ENCODE data around the gene GALNT8.
"Not testable (repeated sequence)": the region's sequence is repeated elsewhere in the genome, so short reads cannot be mapped to it uniquely, and the experiment has no call there.

GALNT8 gene, protein sequence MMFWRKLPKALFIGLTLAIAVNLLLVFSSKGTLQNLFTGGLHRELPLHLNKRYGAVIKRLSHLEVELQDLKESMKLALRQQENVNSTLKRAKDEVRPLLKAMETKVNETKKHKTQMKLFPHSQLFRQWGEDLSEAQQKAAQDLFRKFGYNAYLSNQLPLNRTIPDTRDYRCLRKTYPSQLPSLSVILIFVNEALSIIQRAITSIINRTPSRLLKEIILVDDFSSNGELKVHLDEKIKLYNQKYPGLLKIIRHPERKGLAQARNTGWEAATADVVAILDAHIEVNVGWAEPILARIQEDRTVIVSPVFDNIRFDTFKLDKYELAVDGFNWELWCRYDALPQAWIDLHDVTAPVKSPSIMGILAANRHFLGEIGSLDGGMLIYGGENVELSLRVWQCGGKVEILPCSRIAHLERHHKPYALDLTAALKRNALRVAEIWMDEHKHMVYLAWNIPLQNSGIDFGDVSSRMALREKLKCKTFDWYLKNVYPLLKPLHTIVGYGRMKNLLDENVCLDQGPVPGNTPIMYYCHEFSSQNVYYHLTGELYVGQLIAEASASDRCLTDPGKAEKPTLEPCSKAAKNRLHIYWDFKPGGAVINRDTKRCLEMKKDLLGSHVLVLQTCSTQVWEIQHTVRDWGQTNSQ

DNA sequence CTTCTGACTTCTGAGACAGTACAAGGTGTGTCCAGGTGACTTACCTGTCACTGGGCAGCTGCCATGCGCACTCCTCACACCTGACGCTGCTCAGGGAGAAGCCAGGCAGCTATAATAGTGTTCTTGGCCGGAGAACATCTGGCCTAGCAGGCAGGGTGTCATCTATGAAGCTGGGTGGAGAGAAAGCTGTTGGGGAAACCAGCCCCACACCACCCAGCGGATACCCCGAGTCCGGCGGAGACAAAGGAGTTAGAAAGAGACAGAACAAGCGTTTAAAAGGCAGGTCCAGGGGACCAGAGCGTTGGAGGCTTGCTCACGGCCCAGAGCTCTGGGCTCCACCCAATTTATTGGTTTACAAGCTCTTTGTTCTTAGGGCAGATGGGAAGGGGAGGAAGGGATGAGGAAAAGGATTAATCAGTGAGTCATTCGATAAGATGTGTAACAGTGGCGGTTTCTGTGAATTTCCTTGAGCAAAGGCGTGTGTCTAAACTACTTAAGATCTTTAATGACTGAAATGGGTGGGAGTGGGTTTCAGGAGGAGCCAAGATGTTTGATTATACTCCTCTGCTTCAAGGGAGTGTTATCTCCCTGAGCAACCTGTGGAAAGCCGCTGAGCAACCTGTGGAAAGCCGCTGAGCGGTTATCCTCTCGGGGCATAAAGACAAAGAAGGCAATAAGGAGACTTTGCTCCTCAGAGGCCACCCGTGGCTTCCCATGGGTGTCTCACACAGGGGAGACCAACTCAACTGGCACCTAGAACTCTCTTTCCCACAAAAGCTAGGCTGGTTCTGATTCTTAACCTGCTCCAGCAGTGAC, at the start of gene GALNT8:
GALNT8 (plus strand) TSS at position 580 of the 816 bp plus-strand sequence. CDS start 278 bp downstream, outside the sequence.
- DNase-seq = no peak

DNA sequence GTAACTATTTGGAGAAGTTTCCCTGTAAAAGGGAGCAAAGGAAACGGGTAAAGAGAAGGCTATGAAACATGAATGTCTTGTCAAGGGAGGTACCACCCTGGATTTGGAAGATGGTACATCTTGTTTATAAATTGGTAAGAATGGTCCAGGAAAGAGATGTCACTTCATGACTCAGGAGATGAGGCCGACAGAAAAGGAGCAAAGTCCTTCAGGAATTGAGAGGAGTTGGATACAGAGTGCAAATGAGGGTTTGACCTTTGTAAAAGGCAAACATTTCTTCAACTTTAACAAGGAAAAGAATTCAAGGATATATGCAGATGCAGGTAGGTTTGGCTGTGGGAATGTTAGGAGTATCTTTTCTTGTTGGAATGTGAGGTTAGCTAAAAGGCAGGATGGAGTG, 40.5 kb upstream of the GALNT8 start:
- DNase-seq = no peak

DNA sequence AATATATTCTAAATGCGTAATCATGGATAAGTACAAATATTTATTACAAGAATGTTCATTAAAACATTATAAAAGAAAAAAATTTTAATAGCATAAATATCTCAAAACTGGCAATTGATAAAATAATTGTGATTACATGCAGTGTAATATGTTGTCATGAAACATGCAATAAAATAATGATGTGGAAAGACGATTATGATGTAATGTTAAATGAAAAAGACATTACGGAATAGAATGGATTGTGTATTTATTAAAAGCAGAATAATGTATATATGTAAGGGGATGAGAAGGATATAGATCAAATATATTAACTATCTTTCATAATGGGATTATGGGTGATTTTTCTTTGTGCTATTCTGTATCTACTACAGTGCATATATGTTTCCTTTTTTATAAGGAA, 38.5 kb upstream of the GALNT8 start:
- DNase-seq = no peak

DNA sequence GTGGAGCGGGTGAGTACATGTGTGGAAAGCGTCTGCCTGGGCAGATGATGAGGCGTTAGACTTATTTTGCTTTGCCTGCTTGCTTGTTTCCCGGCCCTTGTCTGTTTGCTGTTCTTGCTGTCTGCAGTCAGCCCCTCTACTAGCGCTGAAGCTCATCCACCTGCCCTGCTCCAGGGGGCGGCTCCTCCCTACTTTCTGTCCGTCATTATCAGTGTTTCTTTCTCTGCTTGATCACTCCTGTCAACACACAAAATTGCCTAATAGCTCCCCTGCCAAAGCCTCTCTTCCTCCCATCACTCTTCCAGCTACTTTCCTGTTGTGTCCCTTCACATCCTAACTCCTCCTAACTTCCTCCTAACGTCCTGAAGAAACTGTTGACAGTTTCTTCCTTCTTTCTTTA, 34.9 kb upstream of the GALNT8 start:
- DNase-seq = no peak

DNA sequence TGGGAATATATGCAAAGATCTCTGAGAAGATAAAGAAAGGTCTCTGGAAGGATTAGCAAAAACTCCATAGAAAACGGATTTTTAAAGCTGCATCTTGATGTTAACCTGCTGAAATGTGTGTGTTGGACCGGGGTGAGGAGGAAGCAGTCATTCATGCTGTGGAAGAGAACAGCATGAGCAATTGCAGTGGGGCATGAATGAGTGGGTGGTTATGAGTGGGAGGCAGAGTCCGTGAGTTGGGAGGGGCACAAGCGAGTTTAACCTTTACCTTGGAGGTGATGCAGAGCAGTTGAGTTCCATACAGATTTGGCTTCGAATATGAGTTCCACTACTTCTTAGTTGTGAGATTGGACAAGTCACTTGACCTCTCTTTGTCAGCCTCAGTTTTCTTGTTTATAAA, 29.4 kb upstream of the GALNT8 start:
- DNase-seq = no peak

DNA sequence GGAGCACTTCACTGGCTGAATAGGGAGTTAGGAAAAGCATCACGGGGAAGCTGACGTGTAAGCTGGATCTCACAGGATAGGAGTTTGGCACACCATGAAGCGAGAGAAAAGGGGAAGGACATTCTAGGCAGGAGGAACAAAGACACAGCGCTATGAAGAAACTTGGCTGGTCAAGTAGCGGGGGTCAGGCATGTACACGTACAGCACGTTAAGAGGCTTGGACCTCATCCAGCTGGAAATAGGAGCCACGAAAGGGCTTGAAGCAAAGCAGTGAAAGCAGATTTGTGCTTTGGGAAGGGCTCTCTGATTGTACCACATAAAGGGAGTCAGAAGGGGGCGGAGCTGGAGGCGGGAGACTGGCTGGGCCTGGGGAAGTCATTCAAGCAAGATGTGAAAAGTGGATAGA, 19.6 kb upstream of the GALNT8 start:
- peak in 32 of 56 donors; percentile 2 to 71 (median 22) for DNase-seq

DNA sequence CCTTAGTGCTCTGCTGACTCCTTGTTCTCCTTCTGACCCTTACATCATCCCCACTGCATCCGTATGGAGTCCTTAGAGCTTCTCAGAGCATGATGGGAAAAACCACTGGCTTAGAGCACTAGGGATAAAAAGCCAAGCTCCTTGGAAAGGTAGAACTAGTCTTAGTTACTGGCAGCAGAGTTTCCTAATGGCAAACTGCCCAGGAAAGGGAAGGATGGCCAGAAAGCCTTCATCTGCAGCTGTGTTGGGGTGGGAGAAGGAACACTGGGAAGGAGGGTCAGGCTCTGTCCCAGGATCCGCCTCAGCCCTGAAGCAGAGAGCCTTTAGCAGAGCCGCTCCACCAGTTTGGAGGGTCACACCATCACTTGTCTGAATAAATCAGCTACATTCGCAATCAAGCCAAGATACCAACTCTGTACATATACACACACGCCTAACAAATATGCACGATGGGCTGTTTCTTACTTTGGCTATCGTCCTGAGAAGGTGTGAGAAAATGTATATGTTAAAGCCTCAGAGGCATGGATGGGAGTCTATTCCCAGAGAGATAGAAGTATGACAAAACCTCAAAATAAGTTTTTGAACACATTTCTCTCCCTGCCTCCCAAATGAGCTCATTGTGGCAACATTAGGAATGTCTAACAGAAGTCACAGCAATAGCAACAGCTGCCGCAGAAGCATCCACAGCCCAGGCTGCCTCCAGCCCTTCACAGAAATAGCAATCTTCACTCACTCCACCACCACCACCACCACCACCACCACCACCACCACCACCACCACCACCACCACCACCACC, 18.6 kb upstream of the GALNT8 start:
- DNase-seq = peak in 1 of 56 donors; percentile 2

DNA sequence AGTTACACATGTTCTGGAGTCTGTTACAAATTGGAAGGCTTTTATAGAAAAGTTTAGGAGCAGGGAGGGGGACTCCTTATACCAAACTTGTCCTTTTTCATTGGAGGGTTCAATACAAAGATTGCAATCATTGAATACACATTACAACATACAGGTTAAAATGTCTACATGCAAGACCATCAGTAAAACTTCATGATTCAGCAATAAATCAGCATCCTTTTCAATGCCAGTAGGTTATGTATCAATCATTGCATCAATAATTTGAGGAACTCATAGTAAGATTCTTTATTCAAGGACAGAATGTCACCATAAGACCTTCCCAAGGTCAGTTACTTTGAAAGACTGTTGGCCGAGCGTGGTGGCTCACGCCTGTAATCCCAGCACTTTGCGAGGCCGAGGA, 16.5 kb upstream of the GALNT8 start:
- DNase-seq = no peak

DNA sequence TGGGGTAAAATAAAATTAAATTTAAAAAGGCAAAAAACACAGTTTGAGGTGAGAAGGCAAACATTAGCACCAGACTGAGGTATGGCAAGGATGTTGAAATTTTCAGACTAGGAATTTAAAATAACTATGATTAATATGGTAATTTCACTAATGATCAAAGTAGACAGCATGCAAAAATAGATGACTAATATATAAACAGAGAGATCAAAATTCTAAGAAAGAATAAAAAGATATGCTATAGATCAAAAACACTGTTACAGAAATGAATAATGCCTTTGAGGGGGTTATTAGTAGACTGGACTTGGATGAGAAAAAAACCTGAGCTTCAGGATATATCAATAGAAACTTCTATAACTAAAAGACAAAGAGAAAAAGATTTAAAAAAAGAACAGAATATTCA, 14.4 kb upstream of the GALNT8 start:
- no peak for DNase-seq

DNA sequence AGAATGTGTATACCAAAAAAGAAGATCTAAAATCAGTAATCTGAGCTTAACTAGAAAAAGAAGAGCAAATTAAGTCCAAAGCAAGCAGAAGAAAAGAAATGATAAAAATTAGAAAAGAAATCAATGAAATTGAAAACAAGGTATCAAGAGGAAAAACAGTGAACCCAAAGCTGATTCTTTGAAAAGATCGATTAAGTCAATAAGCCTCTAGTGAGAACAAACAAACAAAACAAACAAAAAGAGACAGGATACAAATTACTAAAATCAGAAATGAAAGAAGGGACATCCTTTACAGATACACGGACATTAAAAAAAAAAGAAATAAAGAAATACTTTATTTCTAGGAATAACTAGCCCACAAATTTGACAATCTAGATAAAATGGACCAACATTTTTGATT, 12.9 kb upstream of the GALNT8 start:
- DNase-seq = no peak

DNA sequence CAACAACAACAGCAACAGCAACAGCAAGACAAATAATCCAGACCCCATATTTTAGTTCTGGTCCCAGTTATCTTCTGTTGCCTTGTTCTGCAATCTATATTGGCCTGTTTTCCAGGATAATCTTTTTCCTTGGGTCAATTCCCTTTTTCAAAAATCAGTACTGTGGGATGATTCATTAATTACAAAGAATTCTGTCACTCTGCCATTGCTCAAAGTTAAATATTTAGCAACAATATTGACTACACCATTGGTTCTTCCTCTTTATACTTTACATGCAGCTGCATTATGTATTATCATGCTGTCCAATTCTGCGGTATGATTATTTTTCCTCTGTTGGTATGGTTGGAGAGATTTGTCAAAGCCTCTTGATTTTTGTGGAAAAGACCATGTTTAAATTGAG, 10.1 kb upstream of the GALNT8 start:
- no peak for DNase-seq

DNA sequence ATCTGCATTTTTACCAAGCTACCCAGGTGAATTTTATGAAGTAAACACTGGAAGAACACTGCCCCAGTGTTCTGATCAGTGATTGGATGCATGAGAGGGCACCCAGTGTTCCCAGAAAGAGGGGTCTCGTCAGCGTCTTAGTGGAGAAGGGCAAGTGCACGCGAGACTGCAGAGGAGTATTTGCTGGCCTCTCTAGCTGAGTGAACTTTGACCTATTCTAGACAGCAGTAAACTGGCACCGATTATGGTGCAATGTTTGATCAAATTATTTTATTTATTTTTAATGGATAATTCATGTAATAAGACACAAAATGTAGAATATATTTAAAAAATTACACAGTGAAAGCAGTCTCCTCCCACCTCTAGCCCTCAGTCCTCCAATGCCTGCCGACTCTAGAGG, 5.3 kb upstream of the GALNT8 start:
- no peak for DNase-seq

DNA sequence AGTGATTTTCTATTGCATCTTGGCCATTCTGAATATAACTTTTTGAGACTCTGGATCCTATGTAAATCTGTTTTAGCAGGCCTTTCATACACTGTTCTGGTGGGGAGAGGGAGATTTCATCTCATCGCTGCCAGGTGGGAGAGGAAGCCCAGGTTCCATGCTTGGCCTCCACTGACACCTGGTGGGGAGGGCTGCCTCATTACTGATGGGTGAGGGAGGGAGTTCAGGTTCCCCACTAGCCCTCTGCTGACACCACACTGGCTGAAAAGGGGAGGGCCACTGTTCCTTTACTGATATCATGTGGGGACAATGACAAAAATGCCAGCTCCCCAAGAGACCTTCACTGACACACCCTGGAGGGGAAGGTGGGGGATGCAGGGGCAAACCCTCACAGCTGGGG, 2.4 kb upstream of the GALNT8 start:
- DNase-seq = no peak

DNA sequence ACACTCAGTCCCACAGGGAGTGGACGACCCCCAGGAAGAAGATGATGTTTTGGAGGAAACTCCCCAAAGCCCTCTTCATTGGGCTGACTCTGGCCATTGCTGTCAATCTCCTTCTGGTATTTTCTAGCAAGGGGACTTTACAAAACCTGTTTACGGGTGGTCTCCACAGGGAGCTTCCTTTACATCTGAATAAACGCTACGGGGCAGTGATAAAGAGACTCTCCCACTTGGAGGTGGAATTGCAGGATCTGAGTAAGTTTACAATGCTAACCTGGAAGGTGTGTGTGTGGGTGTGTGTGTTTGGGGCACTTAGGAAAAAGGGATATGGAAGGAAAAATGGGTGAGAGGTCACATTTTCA, 416 bp downstream of the GALNT8 start:
- no peak for DNase-seq

DNA sequence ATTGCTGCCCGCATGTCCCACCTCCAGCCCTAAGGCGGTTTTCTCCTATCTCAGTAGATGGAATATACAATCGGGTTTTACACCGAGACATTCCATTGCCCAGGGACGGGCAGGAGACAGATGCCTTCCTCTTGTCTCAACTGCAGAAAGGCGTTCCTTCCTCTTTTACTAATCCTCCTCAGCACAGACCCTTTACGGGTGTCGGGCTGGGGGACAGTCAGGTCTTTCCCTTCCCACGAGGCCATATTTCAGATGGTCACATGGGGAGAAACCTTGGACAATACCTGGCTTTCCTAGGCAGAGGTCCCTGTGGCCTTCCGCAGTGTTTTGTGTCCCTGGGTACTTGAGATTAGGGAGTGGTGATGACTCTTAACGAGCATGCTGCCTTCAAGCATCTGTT, 1.4 kb downstream of the GALNT8 start:
- DNase-seq = not testable (repeated sequence)

DNA sequence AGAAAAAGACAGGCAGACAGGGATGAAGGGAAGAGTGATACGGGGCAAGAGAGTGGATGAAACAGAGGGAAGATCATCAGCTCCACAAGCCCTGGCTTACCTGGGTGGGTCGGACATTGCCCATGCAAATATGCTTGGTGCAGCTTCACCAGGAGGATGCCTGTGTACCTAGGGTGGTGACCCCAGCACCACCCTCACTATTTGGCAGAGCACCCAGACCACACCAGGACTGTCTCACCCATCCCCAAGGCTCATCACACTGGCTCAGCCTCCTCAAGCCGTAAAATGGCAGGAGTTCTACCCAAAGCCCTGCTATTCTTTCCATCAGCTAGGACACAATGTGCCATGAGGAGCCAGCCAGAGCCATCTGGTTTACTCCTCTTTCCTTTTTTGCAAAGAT, 3.0 kb downstream of the GALNT8 start:
- DNase-seq = no peak

DNA sequence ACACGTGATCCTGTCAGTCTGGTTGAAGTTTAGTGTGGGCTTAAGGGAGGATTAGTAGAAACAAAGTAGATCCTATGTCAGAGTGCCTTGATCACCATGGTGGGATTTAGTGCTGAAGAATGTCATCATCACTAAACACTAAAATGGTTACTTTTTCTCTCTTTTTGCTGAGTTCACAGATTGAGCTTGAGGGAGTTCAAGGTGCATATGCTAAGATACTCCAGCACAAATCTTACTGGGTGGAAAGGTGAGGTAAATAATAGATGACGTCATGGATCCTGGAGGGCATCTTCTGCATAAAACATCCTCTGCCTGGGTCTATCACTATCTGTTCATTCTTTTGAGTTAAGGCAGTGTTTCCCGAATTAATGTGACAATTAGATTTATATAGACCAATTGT, 4.9 kb downstream of the GALNT8 start:
- no peak for DNase-seq

DNA sequence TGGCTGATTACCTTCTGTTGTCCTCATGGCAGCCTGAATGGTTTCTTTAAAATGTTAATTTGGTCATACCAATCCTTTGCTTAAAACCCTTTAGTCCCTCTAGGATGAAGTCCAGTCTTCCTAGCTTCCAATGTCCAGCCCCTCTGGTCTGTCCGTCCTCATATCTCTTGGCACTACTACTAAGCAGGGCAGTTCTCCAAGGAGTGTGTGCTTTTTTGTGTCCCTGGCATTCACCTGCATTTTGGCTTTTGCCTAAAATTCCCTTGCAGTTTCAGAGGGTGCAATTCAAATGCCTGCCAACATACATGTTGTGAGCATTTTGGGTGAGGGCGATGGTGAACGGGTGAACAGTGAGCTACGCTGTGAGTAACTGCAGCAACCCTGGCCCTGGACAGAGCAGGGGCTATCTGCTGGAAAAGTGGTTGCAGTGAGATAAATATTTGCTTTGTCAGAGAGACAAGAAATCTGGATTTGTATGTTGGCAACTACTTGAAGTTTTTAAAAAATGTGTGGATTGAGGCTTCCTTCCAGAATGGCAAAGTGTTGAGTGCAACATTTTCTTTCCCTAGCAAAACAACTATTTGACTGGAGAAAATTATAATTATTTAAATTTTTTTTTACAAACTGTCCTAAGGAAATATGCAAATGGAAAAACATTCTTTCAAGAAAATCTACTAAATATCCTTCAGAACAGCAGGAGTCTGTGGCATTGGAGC, 14.6 kb downstream of the GALNT8 start:
- DNase-seq = no peak

DNA sequence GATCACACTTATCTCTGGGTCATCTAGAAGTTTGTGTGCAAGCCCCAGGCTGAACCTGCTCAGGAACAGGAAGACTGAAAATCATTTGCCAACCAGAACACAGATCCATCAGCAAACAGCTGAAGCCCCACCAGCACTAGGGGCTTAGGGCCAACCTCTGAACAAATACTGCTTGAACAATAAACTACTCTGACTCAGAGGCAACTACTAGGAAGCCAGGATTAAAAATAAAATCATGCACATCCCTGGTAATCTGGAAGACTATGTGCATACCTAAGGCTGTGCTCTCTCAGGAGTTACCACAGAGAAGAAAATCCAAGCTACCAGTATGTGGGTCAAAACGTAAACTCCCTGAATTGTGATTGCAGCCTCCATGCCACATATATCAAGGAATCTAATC, 15.9 kb downstream of the GALNT8 start:
- no peak for DNase-seq

DNA sequence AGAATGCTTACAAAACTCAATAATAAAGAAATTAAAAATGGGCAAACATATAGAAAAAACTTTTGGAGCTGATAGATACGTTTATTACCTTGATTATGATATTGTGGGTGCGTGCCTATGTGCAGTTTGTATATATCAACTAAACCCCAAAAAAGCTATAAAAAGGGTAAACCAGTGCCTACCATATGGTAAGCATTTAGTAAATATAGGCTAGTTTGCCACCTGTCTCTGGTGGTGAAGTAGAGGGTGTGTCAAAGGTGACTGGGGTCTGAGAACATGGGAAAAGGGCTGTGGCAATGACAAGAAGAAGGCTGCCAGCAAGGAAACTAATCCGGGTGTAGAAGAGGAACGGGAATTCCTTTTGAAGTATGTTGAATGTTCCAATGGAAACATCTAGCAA, 18.3 kb downstream of the GALNT8 start:
- no peak for DNase-seq

All from nucleus accumbens (tissue), 56 donors.